A549 treated with CpdA at 1 μM for 4 hours (cell line): ENCODE results near the gene HGS. TPM values are rescaled to one million over a fixed set of nuclear protein-coding genes. Genes with fewer than 3 reads are reported as not detected.

Experiments
- total RNA-seq: library from RNA; stranded (reverse); fragments of 200-300 nt; extraction: Qiagen RNA extraction; gene quantifications from 5 replicates; pipeline ENCODE4 v1.2.3, GENCODE V29; 2022; ENCODE audit warnings: low read depth

Gene HGS
- total RNA-seq, result 155 to 217 TPM (median 201 TPM) in 5 replicates

GRCh38 chr17:81683584-81684441, at the start of gene HGS, which contains the start of gene ARL16:
Gene HGS (plus strand): TSS chr17:81684011. CDS start chr17:81684067, 56 bp downstream.
Gene ARL16 (minus strand): TSS chr17:81683797. CDS start chr17:81683753, 44 bp downstream.

GRCh38 chr17:81636505-81637288, 47.1 kb upstream of the HGS start, which contains the start of the genes NPLOC4 and TSPAN10:
Gene NPLOC4 (minus strand): TSS chr17:81637112. CDS start chr17:81636930, 182 bp downstream.
Gene TSPAN10 (plus strand): TSS chr17:81637196. CDS start chr17:81642413, 5,217 bp downstream.

GRCh38 chr17:81656118-81656743, 27.6 kb upstream of the HGS start, which contains the start of gene PDE6G:
Gene PDE6G (minus strand): TSS chr17:81656542. CDS start chr17:81653305, 3,237 bp downstream.

GRCh38 chr17:81666342-81667191, 17.2 kb upstream of the HGS start, which contains the start of the genes CCDC137 and OXLD1:
Gene CCDC137 (plus strand): TSS chr17:81666737. CDS start chr17:81666767, 30 bp downstream.
Gene OXLD1 (minus strand): TSS chr17:81666605. CDS start chr17:81666577, 28 bp downstream.

GRCh38 chr17:81702934-81703746, 19.3 kb downstream of the HGS start, which contains the start of gene MRPL12:
Gene MRPL12 (plus strand): TSS chr17:81703367. CDS start chr17:81703502, 135 bp downstream.

GRCh38 chr17:81711814-81712467, 28.1 kb downstream of the HGS start, which contains the start of gene SLC25A10:
Gene SLC25A10 (plus strand): TSS chr17:81712284. CDS start chr17:81712427, 143 bp downstream.

Other genes starting within 250 kb of the HGS start
- gene ACTG1, start 171.2 kb upstream of the HGS start, total RNA-seq, result 4,839 to 6,943 TPM (median 5,456 TPM) in 5 replicates
- 0.61 to 2.0 TPM (median 0.89 TPM) in 5 replicates for gene FSCN2, start 155.6 kb upstream of the HGS start, total RNA-seq
- 18.0 to 28.3 TPM (median 23.3 TPM) in 5 replicates for gene FAAP100, start 131.7 kb upstream of the HGS start, total RNA-seq
- 95.7 to 107 TPM (median 106 TPM) in 5 replicates for gene NPLOC4, start 46.9 kb upstream of the HGS start, total RNA-seq
- 4.5 to 7.3 TPM (median 5.4 TPM) in 5 replicates for gene TSPAN10, start 46.8 kb upstream of the HGS start, total RNA-seq
- 1.6 to 2.5 TPM (median 1.7 TPM) in 5 replicates for gene PDE6G, start 27.5 kb upstream of the HGS start, total RNA-seq
- 33.1 to 63.0 TPM (median 59.1 TPM) in 5 replicates for gene OXLD1, start 17.4 kb upstream of the HGS start, total RNA-seq
- 61.3 to 77.1 TPM (median 65.9 TPM) in 5 replicates for gene CCDC137, start 17.3 kb upstream of the HGS start, total RNA-seq
- gene ARL16, start 214 bp upstream of the HGS start, total RNA-seq, result 50.3 to 54.8 TPM (median 53.2 TPM) in 5 replicates
- gene MRPL12, start 19.4 kb downstream of the HGS start, total RNA-seq, result 216 to 324 TPM (median 299 TPM) in 5 replicates
- gene SLC25A10, start 28.3 kb downstream of the HGS start, total RNA-seq, result 29.1 to 45.9 TPM (median 40.7 TPM) in 5 replicates
- 0.22 to 0.65 TPM (median 0.28 TPM) in 5 replicates for gene GCGR, start 120.1 kb downstream of the HGS start, total RNA-seq
- gene MCRIP1, start 149.3 kb downstream of the HGS start, total RNA-seq, result 78.9 to 105 TPM (median 92.0 TPM) in 5 replicates
- 0.18 to 0.40 TPM in 2 of 5 replicates, not detected in the others for gene PPP1R27, start 151.0 kb downstream of the HGS start, total RNA-seq
- gene P4HB, start 176.5 kb downstream of the HGS start, total RNA-seq, result 726 to 785 TPM (median 751 TPM) in 5 replicates
- gene ARHGDIA, start 187.3 kb downstream of the HGS start, total RNA-seq, result 578 to 637 TPM (median 592 TPM) in 5 replicates
- gene ALYREF, start 207.6 kb downstream of the HGS start, total RNA-seq, result 166 to 254 TPM (median 246 TPM) in 5 replicates
- 192 to 295 TPM (median 277 TPM) in 5 replicates for gene ANAPC11, start 207.7 kb downstream of the HGS start, total RNA-seq
- gene NPB, start 218.2 kb downstream of the HGS start, total RNA-seq, result 0.16 to 1.0 TPM (median 0.59 TPM) in 5 replicates
- 13.1 to 16.7 TPM (median 15.8 TPM) in 5 replicates for gene PCYT2, start 227.4 kb downstream of the HGS start, total RNA-seq
- 29.4 to 47.5 TPM (median 40.8 TPM) in 5 replicates for gene SIRT7, start 234.2 kb downstream of the HGS start, total RNA-seq
- gene MAFG, start 243.7 kb downstream of the HGS start, total RNA-seq, result 36.7 to 45.6 TPM (median 42.2 TPM) in 5 replicates